Naive thymus-derived CD8-positive, alpha-beta T cell (primary cell): ENCODE measurements around the gene UBR4. TPM values are rescaled to one million over a fixed set of nuclear protein-coding genes. Genes with fewer than 3 reads are reported as not detected.
"Not testable (repeated sequence)": the region's sequence is repeated elsewhere in the genome, so short reads cannot be mapped to it uniquely, and the experiment has no call there.

Source experiments
- ATAC-seq, 2 donors: fragments of 150-1000 bp; cut with Tn5 transposase in 1 of 2; sonication (Bioruptor Pico), chemical (Tn5 transposase) in 1 of 2; 1 replicate in 1 of 2; 2 replicates in 1 of 2; pipeline ENCODE4 v1.10.0; 2021; ENCODE audit warnings: mild to moderate bottlenecking in 2 of 2, moderate library complexity in 2 of 2
- POLR2A ChIA-PET: fragments of 350-600 bp; sonication (Branson Sonifier 250); formaldehyde crosslinking; loops from one replicate; lab custom pipeline; 2021; ENCODE audit warnings: antibody characterized with exemption; lab: Charles Lee
- DNase-seq, 10 donors: peaks; one replicate each; pipeline versions ENCODE4 v3.0.0 to v3.0.0-alpha.2; 2020 to 2022
- H3K27ac Mint-ChIP-seq, 10 donors: one replicate each; pipeline ENCODE4 v1.8.0; 2020 to 2022; ENCODE audit warnings: mild to moderate bottlenecking in 10 of 10, mixed read lengths in 10 of 10, moderate library complexity in 4 of 10, inconsistent platforms in 1 of 10
- H3K27me3 Mint-ChIP-seq, 5 donors: one replicate each; pipeline ENCODE4 v1.8.0; 2021 to 2022; ENCODE audit warnings: mixed read lengths in 5 of 5
- H3K36me3 Mint-ChIP-seq, 3 donors: one replicate each; pipeline ENCODE4 v1.8.0; 2020 to 2022; ENCODE audit warnings: mixed read lengths in 3 of 3, mild to moderate bottlenecking in 2 of 3, inconsistent platforms in 1 of 3
- H3K4me1 Mint-ChIP-seq, 4 donors: one replicate each; pipeline ENCODE4 v1.8.0; 2021 to 2022; ENCODE audit warnings: mixed read lengths in 4 of 4
- H3K4me3 Mint-ChIP-seq, 10 donors: one replicate each; pipeline ENCODE4 v1.8.0; 2020 to 2022; ENCODE audit warnings: mild to moderate bottlenecking in 10 of 10, mixed read lengths in 10 of 10, moderate library complexity in 6 of 10, inconsistent platforms in 1 of 10
- H3K9me3 Mint-ChIP-seq, 9 donors: one replicate each; pipeline ENCODE4 v1.8.0; 2020 to 2022; ENCODE audit warnings: mixed read lengths in 9 of 9, mild to moderate bottlenecking in 3 of 9, inconsistent platforms in 1 of 9, moderate library complexity in 1 of 9
- polyA plus RNA-seq, 3 donors: library from polyadenylated mRNA; unstranded; fragments of 300-500 nt; fragmentation: Illumina TruSeq; gene quantifications; one replicate each; pipeline ENCODE4 v1.2.3, GENCODE V29; 2021
- total RNA-seq, 8 experiments: library from RNA in 2 of 8; stranded (reverse) in 2 of 8; gene quantifications; one replicate each; pipeline ENCODE4 v1.2.3 and lab custom pipeline; 2021 to 2026

UBR4 gene
- total and polyA plus RNA-seq, 5 experiments from 2014 or later, result 10.2 to 156 (median 23.0) TPM

GRCh38 chr1:19234224-19234623 lies 24.2 kb upstream of the UBR4 start:
- Mint-ChIP-seq H3K27me3 (no peaks in the 10 kb centered on the region), H3K36me3 (peaks cover 0 to 85% (median 17%) of the 10 kb centered on the region in 3 donors), H3K4me1 (no peaks in the 10 kb centered on the region), H3K4me3 (no peak overlapping the region), H3K27ac (no peak overlapping the region), H3K9me3 (no peaks in the 10 kb centered on the region)
- peak in 1 of 10 donors; percentile 6 for DNase-seq
- POLR2A ChIA-PET, result interaction anchor here (0.9 to 1.4 kb wide), 2 partner anchors 18 to 23 kb away, joined by 3 to 4 read pairs; partner anchors contain the start of gene MRTO4
- no peak for ATAC-seq

GRCh38 chr1:19232524-19232846 lies 22.4 kb upstream of the UBR4 start:
- no peaks in the 10 kb centered on the region for H3K4me1 Mint-ChIP-seq
- DNase-seq, result peak in 1 of 10 donors; percentile 21
- no peaks in the 10 kb centered on the region for H3K27me3 Mint-ChIP-seq
- peaks cover 0 to 86% (median 11%) of the 10 kb centered on the region in 3 donors for H3K36me3 Mint-ChIP-seq
- POLR2A ChIA-PET, result no interaction called here
- no peaks in the 10 kb centered on the region for H3K9me3 Mint-ChIP-seq
- H3K27ac Mint-ChIP-seq, result no peak overlapping the region
- no peak for ATAC-seq
- H3K4me3 Mint-ChIP-seq, result no peak overlapping the region

GRCh38 chr1:19231736-19232523 lies 21.9 kb upstream of the UBR4 start:
- H3K27ac Mint-ChIP-seq, H3K4me1 Mint-ChIP-seq, H3K4me3 Mint-ChIP-seq, H3K27me3 Mint-ChIP-seq, POLR2A ChIA-PET, ATAC-seq, H3K9me3 Mint-ChIP-seq: not testable (repeated sequence)
- peak in 1 of 10 donors; percentile 40 for DNase-seq
- H3K36me3 Mint-ChIP-seq, result peaks cover 0 to 85% (median 11%) of the 10 kb centered on the region in 3 donors

GRCh38 chr1:19229828-19230325 lies 19.8 kb upstream of the UBR4 start:
- ATAC-seq, result no peak
- peaks cover 0 to 84% (median 15%) of the 10 kb centered on the region in 3 donors for H3K36me3 Mint-ChIP-seq
- POLR2A ChIA-PET, result no interaction called here
- no peaks in the 10 kb centered on the region for H3K9me3 Mint-ChIP-seq
- no peak overlapping the region for H3K4me3 Mint-ChIP-seq
- H3K27me3 Mint-ChIP-seq, result no peaks in the 10 kb centered on the region
- peak overlapping the region in 1 of 10 donors; percentile 29 for H3K27ac Mint-ChIP-seq
- no peak for DNase-seq
- no peaks in the 10 kb centered on the region for H3K4me1 Mint-ChIP-seq

GRCh38 chr1:19229229-19229628 lies 19.2 kb upstream of the UBR4 start:
- Mint-ChIP-seq H3K36me3 (peaks cover 0 to 85% (median 18%) of the 10 kb centered on the region in 3 donors), H3K4me1 (peaks cover 0 to 5% (median 0%) of the 10 kb centered on the region in 4 donors), H3K4me3 (no peak overlapping the region), H3K27ac (peak overlapping the region in 2 of 10 donors; percentile 16 to 20), H3K27me3 (no peaks in the 10 kb centered on the region), H3K9me3 (no peaks in the 10 kb centered on the region)
- ATAC-seq, result no peak
- DNase-seq, result no peak
- POLR2A ChIA-PET, result no interaction called here

GRCh38 chr1:19222979-19223824 lies 13.1 kb upstream of the UBR4 start:
- peaks cover 0 to 13% (median 2%) of the 10 kb centered on the region in 4 donors for H3K4me1 Mint-ChIP-seq
- no peak for ATAC-seq
- peaks cover 0 to 93% (median 30%) of the 10 kb centered on the region in 3 donors for H3K36me3 Mint-ChIP-seq
- H3K27me3 Mint-ChIP-seq, result no peaks in the 10 kb centered on the region
- no peaks in the 10 kb centered on the region for H3K9me3 Mint-ChIP-seq
- H3K4me3 Mint-ChIP-seq, result no peak overlapping the region
- no peak for DNase-seq
- H3K27ac Mint-ChIP-seq, result peak overlapping the region in 3 of 10 donors; percentile 3 to 24 (median 15)
- POLR2A ChIA-PET, result no interaction called here

GRCh38 chr1:19222573-19222972 lies 12.5 kb upstream of the UBR4 start:
- H3K4me1 Mint-ChIP-seq, result peaks cover 0 to 13% (median 3%) of the 10 kb centered on the region in 4 donors
- H3K36me3 Mint-ChIP-seq, result peaks cover 0 to 93% (median 29%) of the 10 kb centered on the region in 3 donors
- POLR2A ChIA-PET, result no interaction called here
- DNase-seq, result no peak
- peak overlapping the region in 3 of 10 donors; percentile 15 to 81 (median 25) for H3K27ac Mint-ChIP-seq
- ATAC-seq, result no peak
- no peak overlapping the region for H3K4me3 Mint-ChIP-seq
- no peaks in the 10 kb centered on the region for H3K27me3 Mint-ChIP-seq
- no peaks in the 10 kb centered on the region for H3K9me3 Mint-ChIP-seq

- Mint-ChIP-seq H3K9me3 (no peaks in the 10 kb centered on the region), H3K4me1 (peaks cover 0 to 16% (median 4%) of the 10 kb centered on the region in 4 donors), H3K4me3 (no peak overlapping the region), H3K36me3 (peaks cover 0 to 92% (median 28%) of the 10 kb centered on the region in 3 donors), H3K27me3 (no peaks in the 10 kb centered on the region), H3K27ac (peak overlapping the region in 1 of 10 donors; percentile 89)
- DNase-seq, result no peak
- no peak for ATAC-seq
- POLR2A ChIA-PET, result interaction anchor here (0.8 kb wide), 1 partner anchor 30 kb away, joined by 3 read pairs; the partner anchor contains the start of genes EMC1 and MRTO4
Measured at GRCh38 chr1:19220991-19221390, 10.9 kb upstream of the UBR4 start.

- no peaks in the 10 kb centered on the region for H3K27me3 Mint-ChIP-seq
- no peak for DNase-seq
- peaks cover 2 to 16% (median 5%) of the 10 kb centered on the region in 4 donors for H3K4me1 Mint-ChIP-seq
- peaks cover 0 to 86% (median 25%) of the 10 kb centered on the region in 3 donors for H3K36me3 Mint-ChIP-seq
- no peak overlapping the region for H3K4me3 Mint-ChIP-seq
- H3K27ac Mint-ChIP-seq, result peak overlapping the region in 7 of 10 donors; percentile 30 to 74 (median 33)
- ATAC-seq, result no peak
- H3K9me3 Mint-ChIP-seq, result no peaks in the 10 kb centered on the region
- POLR2A ChIA-PET, result interaction anchor here (0.8 to 1.0 kb wide), 2 partner anchors 10 to 31 kb away, joined by 3 read pairs; partner anchors contain the start of genes EMC1, MRTO4 and UBR4
Measured at GRCh38 chr1:19220080-19220846, 10.2 kb upstream of the UBR4 start.

- peaks cover 4 to 13% (median 7%) of the 10 kb centered on the region in 4 donors for H3K4me1 Mint-ChIP-seq
- H3K9me3 Mint-ChIP-seq, result no peaks in the 10 kb centered on the region
- H3K36me3 Mint-ChIP-seq, result peaks cover 0 to 83% (median 23%) of the 10 kb centered on the region in 3 donors
- POLR2A ChIA-PET, result interaction anchor here (1.0 kb wide), 1 partner anchor 9 kb away, joined by 3 read pairs; the partner anchor contains the start of gene UBR4
- DNase-seq, result no peak
- peak overlapping the region in 3 of 10 donors; percentile 8 to 38 (median 30) for H3K27ac Mint-ChIP-seq
- no peak for ATAC-seq
- no peaks in the 10 kb centered on the region for H3K27me3 Mint-ChIP-seq
- no peak overlapping the region for H3K4me3 Mint-ChIP-seq
Measured at GRCh38 chr1:19219451-19219850, 9.4 kb upstream of the UBR4 start.

GRCh38 chr1:19216585-19216984 lies 6.5 kb upstream of the UBR4 start:
- POLR2A ChIA-PET, result interaction anchor here (0.8 kb wide), 1 partner anchor 35 kb away, joined by 3 read pairs; the partner anchor contains the start of genes EMC1 and MRTO4
- DNase-seq, H3K9me3 Mint-ChIP-seq, ATAC-seq, H3K4me3 Mint-ChIP-seq, H3K27me3 Mint-ChIP-seq: not testable (repeated sequence)
- Mint-ChIP-seq H3K36me3 (peaks cover 0 to 66% (median 11%) of the 10 kb centered on the region in 3 donors), H3K27ac (peak overlapping the region in 5 of 10 donors; percentile 44 to 93 (median 54)), H3K4me1 (peaks cover 12 to 30% (median 27%) of the 10 kb centered on the region in 4 donors)
